Neural cell (in vitro differentiated cells): ENCODE measurements around the gene TSFM. TPM values are rescaled to one million over a fixed set of nuclear protein-coding genes. Genes with fewer than 3 reads are reported as not detected.
A peak's percentile ranks its signal among the peaks of the same experiment; 100 is the strongest.

Experiments used
- H2AFZ ChIP-seq: fragments of 200-600, 300-800 bp; sonication (generic), shearing (Covaris generic); 2 replicates; pipeline ENCODE4 v1.6.0; 2014; ENCODE audit warnings: low read depth, mild to moderate bottlenecking, antibody characterized with exemption, low read length, moderate library complexity
- H3F3A ChIP-seq: fragments of 200-600 bp; shearing (Covaris generic); 2 replicates; pipeline ENCODE4 v1.6.1; 2016; ENCODE audit warnings: mild to moderate bottlenecking, moderate library complexity, mixed read lengths, antibody characterized with exemption, low read length; ENCODE audit not compliant: insufficient read depth, poor library complexity, severe bottlenecking
- H3K27ac ChIP-seq: fragments of 200-600, 300-800 bp; sonication (generic), shearing (Covaris generic); 2 replicates; pipeline ENCODE4 v1.5.1; 2014; ENCODE audit warnings: mild to moderate bottlenecking, low read length, moderate library complexity
- H3K27me3 ChIP-seq: fragments of 300-800, 200-600 bp; sonication (generic), shearing (Covaris generic); 2 replicates; pipeline ENCODE4 v1.6.0; 2014; ENCODE audit warnings: mild to moderate bottlenecking, low read depth, low read length, moderate library complexity; ENCODE audit not compliant: insufficient read depth
- H3K36me3 ChIP-seq: fragments of 300-800, 200-600 bp; sonication (generic), shearing (Covaris generic); 2 replicates; pipeline ENCODE4 v1.5.1; 2014; ENCODE audit warnings: mild to moderate bottlenecking, antibody characterized with exemption, low read length, moderate library complexity; ENCODE audit not compliant: insufficient read depth
- H3K4me2 ChIP-seq: fragments of 300-800, 200-600 bp; sonication (generic), shearing (Covaris generic); 2 replicates; pipeline ENCODE4 v1.6.0; 2014; ENCODE audit warnings: mild to moderate bottlenecking, low read length
- H3K4me3 ChIP-seq: fragments of 300-800, 200-600 bp; sonication (generic), shearing (Covaris generic); 2 replicates; pipeline ENCODE4 v1.5.1; 2014; ENCODE audit warnings: mild to moderate bottlenecking, low read length, moderate library complexity
- H3K79me2 ChIP-seq: fragments of 200-600 bp; shearing (Covaris generic); replicated peaks from 2 replicates; pipeline ENCODE4 v1.6.0; 2014; ENCODE audit warnings: mild to moderate bottlenecking, low read length, moderate library complexity; ENCODE audit not compliant: insufficient read depth
- H3K9ac ChIP-seq: fragments of 300-800, 200-600 bp; sonication (generic), shearing (Covaris generic); 2 replicates; pipeline ENCODE4 v1.6.1; 2016; ENCODE audit warnings: mild to moderate bottlenecking, low read length, mixed read lengths
- H3K9me2 ChIP-seq: fragments of 200-600 bp; shearing (Covaris generic); 2 replicates; pipeline ENCODE4 v1.6.1; 2016; ENCODE audit warnings: mild to moderate bottlenecking, low read length, mixed read lengths; ENCODE audit not compliant: insufficient read depth
- H3K9me3 ChIP-seq: fragments of 200-600, 300-800 bp; sonication (generic), shearing (Covaris generic); 2 replicates; pipeline ENCODE4 v1.6.1; 2016; ENCODE audit warnings: mild to moderate bottlenecking, mixed run types, low read length, moderate library complexity, mixed read lengths
- H4K20me1 ChIP-seq: fragments of 200-600 bp; shearing (Covaris generic); 2 replicates; pipeline ENCODE4 v1.6.1; 2016; ENCODE audit warnings: mild to moderate bottlenecking, mixed run types; ENCODE audit not compliant: insufficient read depth
- EP300 ChIP-seq: fragments of 450-650 bp; conservative IDR thresholded peaks from 2 replicates; pipeline ENCODE4 v1.6.1; 2014; ENCODE audit warnings: antibody characterized with exemption, mild to moderate bottlenecking, moderate library complexity; ENCODE audit not compliant: poor library complexity, severe bottlenecking
- EZH2 ChIP-seq: fragments of 200-600, 300-800 bp; shearing (Covaris generic), sonication (generic); IDR thresholded peaks from 2 replicates; pipeline ENCODE4 v1.6.1; 2014; ENCODE audit warnings: antibody characterized with exemption, low read length, borderline replicate concordance, mild to moderate bottlenecking; ENCODE audit not compliant: insufficient read depth, poor library complexity, severe bottlenecking
- MXI1 ChIP-seq: fragments of 450-650 bp; conservative IDR thresholded peaks from 2 replicates; pipeline ENCODE4 v1.6.1; 2014; ENCODE audit warnings: antibody characterized with exemption, mild to moderate bottlenecking; ENCODE audit not compliant: poor library complexity, severe bottlenecking
- POLR2AphosphoS5 ChIP-seq: IDR thresholded peaks from 2 replicates; pipeline ENCODE4 v1.6.1; 2012
- RAD21 ChIP-seq: fragments of 450-650 bp; conservative IDR thresholded peaks from 2 replicates; pipeline ENCODE4 v1.6.1; 2014; ENCODE audit warnings: antibody characterized with exemption, mild to moderate bottlenecking, moderate library complexity
- REST ChIP-seq: IDR thresholded peaks from 2 replicates; pipeline ENCODE4 v1.6.1; 2012; ENCODE audit warnings: borderline replicate concordance
- SMC3 ChIP-seq: fragments of 450-650 bp; conservative IDR thresholded peaks from 2 replicates; pipeline ENCODE4 v1.6.1; 2014; ENCODE audit warnings: antibody characterized with exemption, mild to moderate bottlenecking, moderate library complexity; ENCODE audit not compliant: poor library complexity
- TAF1 ChIP-seq: IDR thresholded peaks from 2 replicates; pipeline ENCODE4 v1.6.1; 2012; ENCODE audit warnings: low read depth
- polyA plus RNA-seq: library from polyadenylated mRNA; depleted of rRNA; stranded (reverse); fragments of >200 nt; gene quantifications from 2 replicates; pipeline ENCODE4 v1.2.3, GENCODE V29; 2014
- TF ChIP-seq, protein P1 (sequence below): fragments of 450-650 bp; IDR thresholded peaks from 2 replicates; pipeline ENCODE4 v1.5.1; 2014; ENCODE audit warnings: antibody characterized with exemption, mild to moderate bottlenecking, moderate library complexity; ENCODE audit not compliant: poor library complexity, severe bottlenecking

Gene TSFM
- polyA plus RNA-seq, 1 donor from 2014 or later: 37.8 TPM

GRCh38 chr12:57735952-57736740 is 46.4 kb upstream of the TSFM start:
- H3K9ac ChIP-seq: peak overlapping the region; percentile 95
- H3K4me2 ChIP-seq: peak overlapping the region; percentile 90
- H3K79me2 ChIP-seq: no peaks in the 10 kb centered on the region
- H3K9me3 ChIP-seq: no peaks in the 10 kb centered on the region
- H3K4me3 ChIP-seq: peak overlapping the region; percentile 88
- no peak overlapping the region for H2AFZ ChIP-seq
- H3K27ac ChIP-seq: no peak overlapping the region
- peaks cover 20% of the 10 kb centered on the region for H4K20me1 ChIP-seq
- no peaks in the 10 kb centered on the region for H3K9me2 ChIP-seq
- peaks cover 45% of the 10 kb centered on the region for H3K27me3 ChIP-seq
- no peaks in the 10 kb centered on the region for H3F3A ChIP-seq
- H3K36me3 ChIP-seq: peaks cover 16% of the 10 kb centered on the region
- TF ChIP-seq SMC3: peak; percentile 43
- TF ChIP-seq MXI1: no peak
- TF ChIP-seq, protein P1, sequence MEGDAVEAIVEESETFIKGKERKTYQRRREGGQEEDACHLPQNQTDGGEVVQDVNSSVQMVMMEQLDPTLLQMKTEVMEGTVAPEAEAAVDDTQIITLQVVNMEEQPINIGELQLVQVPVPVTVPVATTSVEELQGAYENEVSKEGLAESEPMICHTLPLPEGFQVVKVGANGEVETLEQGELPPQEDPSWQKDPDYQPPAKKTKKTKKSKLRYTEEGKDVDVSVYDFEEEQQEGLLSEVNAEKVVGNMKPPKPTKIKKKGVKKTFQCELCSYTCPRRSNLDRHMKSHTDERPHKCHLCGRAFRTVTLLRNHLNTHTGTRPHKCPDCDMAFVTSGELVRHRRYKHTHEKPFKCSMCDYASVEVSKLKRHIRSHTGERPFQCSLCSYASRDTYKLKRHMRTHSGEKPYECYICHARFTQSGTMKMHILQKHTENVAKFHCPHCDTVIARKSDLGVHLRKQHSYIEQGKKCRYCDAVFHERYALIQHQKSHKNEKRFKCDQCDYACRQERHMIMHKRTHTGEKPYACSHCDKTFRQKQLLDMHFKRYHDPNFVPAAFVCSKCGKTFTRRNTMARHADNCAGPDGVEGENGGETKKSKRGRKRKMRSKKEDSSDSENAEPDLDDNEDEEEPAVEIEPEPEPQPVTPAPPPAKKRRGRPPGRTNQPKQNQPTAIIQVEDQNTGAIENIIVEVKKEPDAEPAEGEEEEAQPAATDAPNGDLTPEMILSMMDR: peak; percentile 64
- TF ChIP-seq RAD21: peak; percentile 61
- no peak for TF ChIP-seq EP300

GRCh38 chr12:57736741-57737466 is 45.7 kb upstream of the TSFM start:
- Histone ChIP-seq H3K9me2 (no peaks in the 10 kb centered on the region), H3K36me3 (peaks cover 16% of the 10 kb centered on the region), H2AFZ (no peak overlapping the region), H3K27me3 (peaks cover 39% of the 10 kb centered on the region), H3F3A (no peaks in the 10 kb centered on the region), H3K4me2 (peak overlapping the region; percentile 90), H3K27ac (no peak overlapping the region), H3K9me3 (no peaks in the 10 kb centered on the region), H3K4me3 (peak overlapping the region; percentile 88), H3K79me2 (no peaks in the 10 kb centered on the region), H3K9ac (peak overlapping the region; percentile 95), H4K20me1 (peaks cover 20% of the 10 kb centered on the region)
- TF ChIP-seq POLR2AphosphoS5 (no peak), RAD21 (no peak), EZH2 (no peak), TAF1 (no peak), EP300 (no peak), MXI1 (no peak), SMC3 (no peak), REST (no peak)
- TF ChIP-seq, protein P1: no peak
